HG02973 (cell line): ENCODE results near the gene RECQL.
"Not testable (repeated sequence)": the region's sequence is repeated elsewhere in the genome, so short reads cannot be mapped to it uniquely, and the experiment has no call there.

ENCODE experiments used
- ATAC-seq: cut with Tn5 transposase; IDR thresholded peaks from one replicate; pipeline ENCODE4 v1.9.1; 2021; ENCODE audit warnings: moderate library complexity; ENCODE audit not compliant: unreplicated experiment

Gene RECQL

DNA sequence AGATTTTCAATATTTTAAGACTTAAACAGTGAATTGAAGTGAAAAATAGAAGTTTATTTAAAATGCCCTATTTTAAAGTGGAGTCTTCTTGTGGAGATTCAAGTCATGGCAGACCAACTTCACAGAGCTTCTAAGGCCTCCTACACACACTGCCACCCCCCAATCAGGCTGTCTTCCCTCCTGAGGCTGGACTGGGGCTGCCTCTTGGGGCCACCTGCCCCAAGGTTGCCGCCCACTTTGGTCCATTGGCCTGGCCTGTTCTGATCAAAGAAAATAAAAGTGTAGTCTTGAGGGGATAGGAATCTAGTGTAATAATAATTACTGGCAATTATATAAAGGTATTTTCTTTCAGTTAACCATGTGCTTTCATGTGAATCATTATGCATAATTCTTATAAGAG is 1.4 kb upstream of the RECQL start:
- no peak for ATAC-seq

DNA sequence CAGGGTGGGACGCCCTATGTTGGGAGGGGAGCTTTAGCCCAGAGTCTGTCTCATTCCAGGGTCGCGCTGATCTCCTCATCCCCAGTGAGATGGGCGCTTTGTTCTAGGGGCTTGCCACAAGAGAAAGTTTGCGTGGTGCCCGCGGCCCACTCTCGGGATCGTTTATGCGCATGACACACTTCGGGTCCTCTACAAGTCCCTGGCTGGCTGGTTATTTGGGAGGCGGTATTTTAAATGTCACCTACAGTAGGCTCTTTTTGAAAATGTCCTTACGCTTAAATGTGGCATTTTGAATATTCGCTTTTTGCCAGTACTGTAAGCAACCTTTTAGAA is 695 bp upstream of the RECQL start:
- no peak for ATAC-seq

GRCh38 chr12:21500786-21501257 is 613 bp downstream of the RECQL start:
- ATAC-seq: peak; percentile 0

- no peak for ATAC-seq
These were observed 1.7 kb downstream of the RECQL start for GRCh38 chr12:21499765-21500164.

DNA sequence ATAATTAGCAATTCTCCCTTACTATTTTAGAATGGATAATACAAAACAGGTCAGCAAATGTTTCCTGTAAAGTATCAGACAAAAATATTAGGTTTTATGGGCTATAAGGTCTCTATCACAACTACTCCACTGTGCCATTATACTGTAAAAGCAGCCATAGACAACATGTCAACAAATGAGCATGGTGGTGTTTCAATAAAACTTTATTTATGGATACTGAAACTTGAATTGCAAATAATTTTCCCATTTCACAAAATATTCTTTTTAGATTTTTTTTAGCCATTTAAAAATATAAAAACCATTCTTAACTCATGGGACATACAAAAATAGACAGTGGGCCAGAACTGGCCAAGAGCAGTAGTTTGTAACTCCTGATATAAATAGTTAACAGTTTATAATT is 15.4 kb downstream of the RECQL start:
- ATAC-seq: no peak

DNA sequence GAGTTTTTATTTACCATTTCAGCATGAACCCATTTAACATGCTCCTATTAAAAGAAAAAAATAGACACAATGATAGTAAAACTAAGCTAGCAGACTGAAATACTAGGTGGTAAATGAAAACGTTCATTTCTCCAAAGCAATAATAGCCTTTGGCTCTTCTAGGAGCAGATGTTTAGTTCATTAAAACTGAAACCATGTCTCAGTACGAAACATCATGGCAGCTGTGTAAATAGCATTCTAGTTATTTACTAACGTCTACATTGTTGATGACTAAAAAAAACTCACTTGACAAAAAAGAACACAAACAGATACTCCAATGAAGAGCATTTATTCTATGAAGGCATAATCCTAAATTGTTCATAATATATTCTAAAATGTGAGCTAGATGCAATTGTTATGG is 17.9 kb downstream of the RECQL start:
- ATAC-seq: peak; percentile 79

GRCh38 chr12:21478756-21479455 is 22.5 kb downstream of the RECQL start:
- no peak for ATAC-seq

DNA sequence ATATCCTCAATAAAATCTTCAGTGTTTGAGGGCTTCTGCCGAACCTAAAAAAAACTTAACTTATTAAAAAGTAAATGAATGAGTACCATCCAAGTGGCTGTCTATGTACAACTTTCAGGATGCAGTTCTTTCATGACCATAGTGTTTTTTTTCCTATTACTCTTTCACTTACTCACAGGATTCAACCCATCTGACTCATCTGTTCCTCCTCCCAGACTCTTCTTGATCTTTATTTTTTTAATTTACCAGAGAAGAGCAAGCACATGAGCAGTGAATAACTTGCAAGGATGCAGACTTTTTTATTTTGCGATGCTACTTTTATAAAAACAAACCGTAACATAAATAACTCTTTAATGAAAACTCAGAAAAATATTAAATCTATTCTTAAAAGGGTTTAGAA is 24.5 kb downstream of the RECQL start:
- ATAC-seq: no peak

GRCh38 chr12:21475552-21475951 is 25.9 kb downstream of the RECQL start:
- no peak for ATAC-seq

DNA sequence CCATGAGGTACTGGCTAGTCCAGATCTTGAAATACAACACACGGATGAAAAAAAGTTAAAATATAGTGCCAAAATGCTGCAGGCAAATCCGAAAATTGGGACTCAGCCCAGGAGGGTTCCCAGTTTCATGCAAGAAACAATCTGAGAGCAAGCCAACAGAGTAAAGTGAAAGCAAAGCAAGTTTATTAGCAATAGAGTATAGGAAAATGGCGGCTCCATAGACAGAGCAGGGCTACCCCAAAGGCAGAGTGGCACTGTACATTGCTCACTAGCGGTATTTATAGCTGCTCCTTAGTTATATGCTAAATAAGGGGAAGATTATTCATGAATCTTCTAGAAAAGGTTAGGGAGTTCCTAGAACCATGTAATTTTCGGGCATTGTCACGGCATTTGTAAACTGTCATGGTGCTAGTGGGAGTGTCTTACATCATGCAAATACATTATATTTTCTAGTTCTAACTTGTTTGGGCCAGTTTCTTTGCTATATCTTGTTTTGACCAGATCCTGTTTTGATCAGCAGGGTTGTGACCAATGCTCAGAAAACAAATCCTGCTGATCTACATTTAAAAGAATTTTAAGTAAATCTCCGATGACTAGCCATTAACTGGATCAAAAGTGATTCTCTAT is 29.1 kb downstream of the RECQL start:
- no peak for ATAC-seq

DNA sequence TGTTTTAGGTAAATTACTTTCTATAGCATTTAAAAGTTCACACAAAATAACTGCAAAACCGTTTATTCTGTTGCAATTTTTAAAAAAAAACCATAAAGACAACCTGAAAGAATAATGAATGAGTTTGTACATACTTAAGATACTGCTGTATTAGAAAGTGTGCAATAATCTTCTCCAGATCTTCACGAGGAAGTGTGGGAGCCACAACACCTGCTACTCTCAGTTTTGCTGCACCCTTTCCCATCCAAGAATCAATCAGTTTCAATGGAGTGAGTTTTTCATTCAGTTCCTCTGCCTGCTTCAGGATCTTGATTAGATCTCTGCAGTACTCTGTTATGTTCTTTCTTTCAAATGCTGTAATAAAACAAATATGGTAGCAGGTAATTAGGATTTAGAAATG is 30.1 kb downstream of the RECQL start:
- no peak for ATAC-seq

DNA sequence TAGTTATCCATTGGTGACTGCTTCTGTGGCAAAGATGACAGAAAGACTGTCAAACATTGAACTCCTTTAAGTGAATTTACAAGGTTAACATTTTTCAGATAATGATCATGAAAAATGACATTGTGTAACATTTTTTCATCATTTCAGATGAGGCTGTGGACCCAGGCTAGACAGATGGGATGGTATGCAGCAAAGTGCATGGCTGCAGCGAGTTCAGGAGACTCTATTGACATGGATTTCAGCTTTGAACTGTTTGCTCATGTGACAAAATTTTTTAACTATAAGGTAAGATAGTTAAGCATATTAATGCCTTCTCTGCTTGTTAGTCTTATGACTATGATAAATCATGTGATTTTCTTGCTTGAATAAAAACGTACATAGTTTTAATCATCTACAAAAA is 34.1 kb downstream of the RECQL start:
- not testable (repeated sequence) for ATAC-seq

GRCh38 chr12:21459474-21459873 is 42.0 kb downstream of the RECQL start:
- no peak for ATAC-seq

DNA sequence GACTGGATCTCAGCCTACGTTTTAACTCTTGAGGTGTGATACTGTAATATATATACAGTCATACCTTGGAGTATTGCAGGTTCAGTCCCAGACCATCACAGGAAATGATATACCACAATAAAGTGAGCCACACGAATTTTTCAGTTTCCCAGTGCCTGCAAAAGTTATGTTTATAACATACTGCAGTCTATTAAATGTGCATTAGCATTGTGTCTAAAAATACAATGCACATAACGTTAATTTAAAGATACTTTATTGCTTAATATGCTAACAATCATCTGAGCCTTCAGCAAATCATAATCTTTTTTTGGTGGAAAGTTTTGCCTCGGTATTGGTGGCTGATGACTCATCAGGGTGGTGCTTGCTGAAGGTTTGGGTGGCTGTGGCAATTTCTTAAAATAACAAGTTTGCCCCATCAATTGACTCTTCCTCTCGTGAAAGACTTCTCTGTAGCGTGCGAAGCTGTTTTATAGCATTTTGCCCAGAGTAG is 45.1 kb downstream of the RECQL start:
- ATAC-seq: no peak

- ATAC-seq: no peak
These were observed 48.1 kb downstream of the RECQL start for GRCh38 chr12:21453312-21453852.

- ATAC-seq: no peak
These were observed 49.9 kb downstream of the RECQL start for GRCh38 chr12:21451529-21451928.

DNA sequence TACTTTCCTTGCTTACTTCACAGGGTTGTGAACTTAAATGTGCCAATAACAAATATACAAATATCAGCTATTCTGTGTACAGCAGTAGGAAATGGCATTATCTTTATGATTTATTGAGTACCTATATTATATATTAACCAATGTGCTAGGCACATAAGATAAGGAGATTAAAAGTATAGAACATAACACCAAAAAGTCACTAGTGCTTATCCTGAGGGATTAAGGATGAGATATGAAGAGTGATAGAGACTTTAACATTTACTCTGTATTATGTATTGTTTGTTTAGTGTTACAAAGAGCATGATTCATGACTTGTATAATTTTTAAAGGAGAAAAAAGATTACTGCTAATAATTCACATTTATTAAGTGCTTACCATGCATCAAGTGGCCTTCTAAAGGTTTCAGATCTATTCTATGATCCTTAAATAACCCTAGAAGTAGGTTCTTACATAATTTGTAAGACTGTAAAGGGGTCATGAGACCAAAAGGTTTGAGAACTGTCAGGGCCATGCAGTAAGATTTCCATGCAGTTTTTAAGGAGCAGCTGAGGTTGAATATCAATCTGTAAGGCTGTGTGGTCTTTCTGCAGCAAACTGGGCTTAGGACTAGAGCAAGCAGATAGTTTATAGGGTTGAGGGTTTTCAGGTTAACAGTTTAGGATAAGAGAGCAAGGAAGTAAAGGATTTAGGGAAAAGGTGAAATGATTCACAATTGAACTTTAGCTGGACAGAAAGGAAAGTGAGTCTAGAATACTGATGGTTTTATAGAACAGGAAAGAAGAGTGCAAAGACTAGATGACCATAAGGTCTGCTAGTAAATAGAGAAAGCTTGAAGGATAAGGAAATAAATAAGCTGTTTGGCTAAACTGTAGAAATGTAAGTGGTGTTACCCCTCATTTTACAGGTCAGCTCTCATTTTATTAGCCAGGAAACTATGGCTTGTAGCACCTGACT is 57.0 kb downstream of the RECQL start:
- ATAC-seq: no peak

GRCh38 chr12:21439347-21439746 is 62.1 kb downstream of the RECQL start:
- ATAC-seq: no peak

DNA sequence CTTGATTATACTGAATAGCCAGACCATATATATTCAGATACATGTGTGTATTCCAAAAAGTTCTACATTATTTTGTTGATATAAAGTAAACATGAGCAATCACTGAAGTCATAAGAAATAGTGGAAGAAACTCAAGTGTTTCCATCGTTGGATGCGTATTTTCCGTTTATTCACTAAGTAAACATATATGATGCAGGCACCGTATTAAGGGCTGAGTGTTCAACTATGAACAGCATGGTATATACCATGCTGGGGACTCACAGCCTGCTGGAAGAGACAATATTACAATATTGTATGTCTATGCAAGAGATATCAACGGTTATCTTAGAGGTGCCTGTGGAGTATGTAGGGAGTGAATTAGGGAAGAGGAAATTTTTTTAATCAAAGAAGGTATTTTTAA is 62.8 kb downstream of the RECQL start:
- no peak for ATAC-seq

GRCh38 chr12:21434699-21435098 is 66.7 kb downstream of the RECQL start:
- no peak for ATAC-seq

DNA sequence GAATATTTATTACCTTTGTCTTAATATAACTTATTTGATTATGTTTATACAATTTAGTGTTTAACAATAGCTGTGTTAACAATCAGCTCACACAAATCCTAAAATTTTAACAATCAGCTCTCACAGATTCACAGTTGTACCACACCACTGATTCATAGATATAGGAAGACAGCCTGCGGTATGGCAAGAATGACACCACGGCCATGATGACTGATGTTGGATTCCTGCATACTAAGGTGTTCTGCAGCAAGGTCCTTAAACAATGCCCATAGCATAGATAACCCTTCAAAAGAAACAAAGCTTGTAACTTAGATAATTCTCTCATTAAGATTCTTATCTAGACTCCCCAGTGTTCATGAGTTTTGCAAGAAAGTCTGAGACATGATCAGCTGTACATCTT is 67.9 kb downstream of the RECQL start:
- no peak for ATAC-seq
